Amniotic epithelial cell (primary cell): ENCODE results near the gene RALGAPA2.
A peak's percentile ranks its signal among the peaks of the same experiment; 100 is the strongest.

Experiments
- DNase-seq: peaks from one replicate; pipeline ENCODE4 v3.0.0-alpha.2; 2010; ENCODE audit warnings: low read depth

RALGAPA2 gene

GRCh38 chr20:20721489-20721888, 9.0 kb upstream of the RALGAPA2 start:
- no peak for DNase-seq

GRCh38 chr20:20720158-20720557, 7.7 kb upstream of the RALGAPA2 start:
- DNase-seq: no peak

- no peak for DNase-seq
Measured at GRCh38 chr20:20719411-20719810, 7.0 kb upstream of the RALGAPA2 start.

DNA sequence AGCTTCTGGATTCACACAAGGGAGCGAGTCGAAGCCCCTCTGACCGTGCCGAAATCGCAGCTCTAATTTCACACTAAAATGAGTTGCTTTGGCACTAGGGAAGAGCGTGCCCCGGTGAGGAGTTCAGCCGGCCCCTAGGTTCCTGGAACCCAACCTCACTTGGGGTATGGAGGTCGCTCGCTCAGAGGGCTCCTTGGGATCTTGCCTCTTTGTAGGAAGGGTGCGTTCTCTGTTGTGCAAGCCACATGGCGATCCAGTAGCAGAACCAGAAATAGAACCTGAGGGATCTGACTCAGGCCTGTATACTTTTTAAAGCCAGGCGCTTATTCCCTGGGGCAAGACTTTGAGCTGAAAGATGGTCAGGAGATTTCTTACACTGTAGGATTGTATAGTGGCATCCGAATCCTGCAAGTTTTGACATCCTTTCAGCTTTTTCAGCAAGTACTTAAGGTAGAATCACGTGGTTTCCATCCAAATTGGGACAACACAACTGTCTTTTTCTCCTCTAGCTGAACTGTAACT, 861 bp upstream of the RALGAPA2 start:
- DNase-seq: peak; percentile 7

GRCh38 chr20:20712004-20712473, 405 bp downstream of the RALGAPA2 start:
- DNase-seq: no peak

GRCh38 chr20:20711413-20711812, 1.0 kb downstream of the RALGAPA2 start:
- DNase-seq: no peak

DNA sequence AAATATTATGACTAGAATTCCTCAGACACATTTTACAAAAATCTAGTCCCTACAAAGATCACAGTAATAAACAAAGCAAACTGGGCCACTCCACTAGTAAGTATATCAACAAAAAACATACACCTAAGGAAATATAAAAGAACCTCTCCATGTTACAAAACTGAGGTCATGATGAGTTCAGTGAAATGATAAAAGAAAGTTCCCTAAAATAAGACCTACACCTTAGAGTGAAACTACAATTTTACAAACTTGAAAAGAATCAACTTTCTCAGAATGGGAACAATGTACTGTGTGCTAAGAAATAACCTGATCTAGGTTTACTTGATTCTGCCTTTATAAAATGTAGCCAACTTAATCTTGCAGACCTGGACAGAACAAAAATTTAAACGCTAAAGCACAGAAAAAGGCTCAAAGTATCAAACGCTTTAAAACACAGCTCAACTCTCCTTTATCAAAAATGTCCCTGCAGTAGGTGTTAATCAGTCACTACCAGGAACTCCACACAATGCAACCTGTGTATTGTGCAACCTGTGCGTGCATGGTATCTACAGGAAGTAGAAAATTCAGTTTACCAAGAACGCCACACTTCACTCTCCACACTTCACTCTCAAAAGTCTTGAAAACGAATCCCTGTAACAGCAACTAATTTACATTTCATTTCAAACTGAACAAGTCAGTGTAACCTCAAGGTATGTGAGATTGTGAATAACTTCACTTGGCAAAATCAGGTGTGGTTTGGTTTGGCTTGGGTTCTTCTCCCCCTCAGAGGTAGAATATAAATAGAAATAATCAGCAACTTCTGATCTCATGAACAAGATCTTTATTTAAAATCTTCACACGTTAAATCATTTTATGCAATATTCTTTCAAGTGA, 1.8 kb downstream of the RALGAPA2 start:
- no peak for DNase-seq

DNA sequence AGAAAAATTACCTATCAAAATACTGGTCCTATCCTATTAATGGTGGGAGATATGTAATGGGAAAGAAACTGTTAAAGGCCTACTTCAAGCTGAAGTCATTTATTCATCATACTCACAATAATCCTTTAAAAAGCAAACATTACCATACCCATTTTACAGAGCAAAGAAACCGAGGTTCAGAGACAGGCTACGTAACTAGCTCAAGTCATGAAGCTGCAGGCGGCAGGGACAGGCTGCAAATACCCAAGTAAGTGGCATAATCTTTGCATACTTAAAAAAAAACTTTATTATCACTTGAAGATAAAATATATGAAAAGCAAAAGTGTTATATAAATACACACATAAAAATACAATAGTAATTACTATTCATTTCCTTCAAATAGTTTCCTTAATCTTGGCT, 2.6 kb downstream of the RALGAPA2 start:
- DNase-seq: no peak

- no peak for DNase-seq
Measured at GRCh38 chr20:20706285-20706684, 6.2 kb downstream of the RALGAPA2 start.

DNA sequence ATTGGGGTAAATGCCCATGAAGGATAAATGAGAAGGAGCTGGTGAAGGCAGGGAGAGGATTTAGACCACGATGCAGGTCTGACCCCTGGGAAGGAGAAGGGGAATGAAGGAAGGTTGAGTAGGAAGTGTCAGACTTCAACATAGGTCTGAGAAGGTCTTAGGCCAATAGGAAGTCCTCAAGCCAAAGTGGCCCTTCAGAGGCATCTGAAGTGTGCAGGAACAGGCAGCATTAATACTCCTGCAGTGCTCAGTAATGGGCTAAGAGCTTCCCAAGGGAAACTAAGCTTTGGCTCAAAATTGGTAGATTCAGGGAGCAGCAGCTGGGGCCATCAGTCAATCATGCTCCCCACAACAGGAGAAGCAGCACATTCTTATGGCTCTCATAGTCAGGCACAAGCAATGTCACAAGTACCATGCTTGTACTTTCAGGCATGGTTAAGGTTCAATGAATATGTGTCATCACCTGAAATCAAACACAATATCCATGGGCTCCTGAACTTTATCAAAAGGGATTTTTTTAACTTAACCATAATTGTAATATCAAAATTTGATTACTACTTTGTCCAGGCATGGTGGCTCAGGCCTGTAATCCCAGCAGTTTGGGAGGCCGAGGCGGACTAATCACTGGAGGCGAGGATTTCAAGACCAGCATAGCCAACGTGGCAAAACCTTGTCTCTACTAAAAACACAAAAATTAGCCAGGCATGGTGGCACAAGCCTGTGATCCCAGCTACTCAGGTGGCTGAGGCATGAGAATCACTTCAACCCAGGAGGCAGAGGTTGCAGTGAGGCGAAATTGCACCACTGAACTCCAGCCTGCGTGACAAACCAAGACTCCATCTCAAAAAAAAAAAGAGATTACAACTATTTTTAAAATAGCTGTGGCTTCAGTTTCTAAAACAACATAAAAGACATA, 9.9 kb downstream of the RALGAPA2 start:
- no peak for DNase-seq

DNA sequence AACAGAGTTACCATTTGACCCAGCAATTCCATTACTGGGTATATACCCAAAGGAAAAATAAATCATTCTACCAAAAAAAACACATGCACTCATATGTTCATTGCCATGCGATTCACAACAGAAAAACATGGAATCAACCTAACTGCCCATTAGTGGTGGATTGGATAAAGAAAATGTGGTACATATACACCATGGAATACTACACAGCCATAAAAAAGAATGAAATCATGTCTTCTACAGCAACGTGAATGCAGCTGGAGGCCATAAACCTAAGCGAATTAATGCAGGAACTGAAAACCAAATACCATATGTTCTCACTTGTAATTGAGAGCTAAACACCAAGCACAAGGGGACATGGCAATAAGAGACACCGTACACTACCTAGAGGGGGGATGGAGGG, 12.5 kb downstream of the RALGAPA2 start:
- DNase-seq: no peak

DNA sequence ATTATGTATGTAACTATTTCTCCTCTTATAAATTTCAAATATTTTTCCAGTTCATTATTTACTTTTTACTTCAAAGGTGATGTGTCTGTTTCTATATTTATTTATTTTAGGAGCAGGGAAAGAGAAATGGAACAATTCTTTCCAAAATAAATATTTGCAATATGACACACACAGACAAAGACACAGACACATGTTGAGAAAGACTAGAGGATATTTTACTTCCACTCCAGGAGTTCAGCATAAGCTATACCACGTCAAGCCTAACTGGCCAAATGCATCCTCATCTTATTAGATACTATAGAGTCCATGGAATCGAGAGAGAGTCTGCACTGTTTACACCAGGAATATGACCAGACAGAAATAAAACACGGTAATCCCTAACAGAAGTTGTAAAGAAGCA, 13.3 kb downstream of the RALGAPA2 start:
- no peak for DNase-seq

- DNase-seq: no peak
Measured at GRCh38 chr20:20697325-20697845, 15.1 kb downstream of the RALGAPA2 start.

DNA sequence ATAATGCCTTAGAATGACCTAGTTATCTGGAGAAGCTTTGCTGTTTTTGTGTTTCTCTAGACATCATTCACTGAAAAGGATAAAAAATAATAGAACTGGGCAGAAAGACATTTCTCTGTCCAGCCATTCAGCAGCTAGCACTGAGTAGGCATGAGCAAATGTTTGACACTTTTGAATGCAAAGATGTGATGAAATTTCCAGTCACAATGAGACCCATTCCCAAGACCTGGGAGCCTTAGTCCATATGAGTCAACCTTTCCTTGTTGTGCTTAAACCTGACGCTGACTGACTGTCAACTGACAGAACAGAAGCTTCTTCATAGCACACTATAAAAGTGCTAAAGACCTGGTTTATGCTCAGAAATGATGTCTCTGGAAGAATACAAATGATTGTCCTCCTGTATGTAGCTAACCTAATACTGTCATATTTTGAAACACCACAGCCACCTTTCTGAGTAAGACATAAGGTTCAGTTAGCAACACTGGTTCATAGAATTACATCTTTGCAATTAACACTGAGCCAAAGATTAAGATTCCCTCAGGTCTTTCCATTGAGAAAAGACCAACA, 17.1 kb downstream of the RALGAPA2 start:
- peak; percentile 5 for DNase-seq

DNA sequence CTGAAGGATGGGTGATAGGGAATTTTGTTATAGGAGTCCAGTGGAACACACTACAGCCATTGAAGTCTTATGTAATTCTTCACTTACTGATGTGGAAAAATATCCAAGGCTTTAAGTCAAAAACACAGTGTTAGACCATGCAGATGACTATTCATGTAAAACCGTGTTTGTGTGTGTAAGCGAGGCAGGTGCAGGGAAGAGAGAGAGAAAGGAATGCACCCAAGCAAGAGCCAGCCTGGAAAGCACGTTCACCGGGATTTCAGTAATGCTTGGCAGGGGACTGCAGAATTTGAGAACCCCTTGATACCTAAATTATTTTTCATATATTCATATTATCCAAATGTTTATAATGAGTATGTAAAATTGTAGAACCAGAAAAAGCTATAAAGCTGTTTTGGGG, 17.9 kb downstream of the RALGAPA2 start:
- DNase-seq: no peak

GRCh38 chr20:20692587-20692986, 19.9 kb downstream of the RALGAPA2 start:
- no peak for DNase-seq

DNA sequence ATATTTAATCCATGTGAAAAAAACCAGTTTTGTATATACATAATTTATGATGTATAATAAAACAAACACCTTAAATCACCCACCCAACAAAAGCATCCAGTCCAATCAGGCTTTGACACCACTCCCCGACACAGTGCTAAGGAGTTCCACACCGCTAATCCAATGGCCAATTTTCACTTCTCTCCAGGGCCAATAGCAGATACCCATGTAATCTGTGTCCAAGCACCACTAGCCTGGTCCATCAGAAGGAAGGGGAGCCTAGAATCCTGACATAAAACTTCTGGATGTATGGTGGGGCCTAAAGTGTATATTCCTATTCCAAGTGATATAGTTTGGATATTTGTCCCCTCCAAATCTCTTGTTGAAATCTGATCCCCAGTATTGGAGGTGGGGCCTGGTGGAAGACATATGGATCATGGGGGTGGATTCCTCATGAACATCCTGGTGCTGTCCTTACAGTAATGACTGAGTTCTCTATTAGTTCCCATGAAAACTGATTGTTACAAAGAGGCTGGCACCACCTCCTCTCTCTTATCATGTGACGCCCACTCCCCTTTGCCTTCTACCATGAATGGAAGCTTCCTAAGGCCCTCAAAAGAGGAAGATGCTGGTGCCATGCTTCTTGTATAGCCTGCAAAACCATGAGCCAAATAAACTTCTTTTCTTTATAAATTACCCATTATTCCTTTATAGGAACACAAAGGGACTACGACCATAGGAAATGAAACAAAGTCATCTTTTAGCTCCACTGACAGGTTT, 20.8 kb downstream of the RALGAPA2 start:
- no peak for DNase-seq

- peak; percentile 26 for DNase-seq
Measured at GRCh38 chr20:20690676-20691476, 21.6 kb downstream of the RALGAPA2 start.

DNA sequence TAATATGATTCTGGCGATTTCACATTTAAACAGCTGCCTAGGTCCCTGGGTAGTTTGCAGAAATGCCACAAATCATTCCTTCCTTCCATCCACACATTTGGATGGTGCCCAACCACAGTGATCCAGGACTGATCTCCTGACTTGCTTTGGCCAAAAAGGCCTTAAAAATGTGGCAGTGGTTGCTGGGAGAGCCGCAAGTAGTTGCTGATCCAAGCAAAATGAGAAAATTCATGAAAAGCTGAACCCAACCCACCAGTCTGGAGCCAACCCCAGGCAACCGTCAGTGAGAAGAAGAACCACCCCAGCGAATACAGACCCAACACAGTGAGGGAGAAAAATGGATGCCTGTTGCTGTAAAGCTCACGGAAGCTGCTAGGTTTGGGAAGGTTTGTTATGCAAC, 25.1 kb downstream of the RALGAPA2 start:
- DNase-seq: no peak

GRCh38 chr20:20685635-20686034, 26.8 kb downstream of the RALGAPA2 start:
- DNase-seq: no peak
